Uterus (tissue), 4 donors: ENCODE measurements around the gene ARID2. TPM values are rescaled to one million over a fixed set of nuclear protein-coding genes. Genes with fewer than 3 reads are reported as not detected.

Experiments used
- DNase-seq, 2 donors: peaks; one replicate each; pipeline ENCODE4 v3.0.0-alpha.2; 2019 to 2020
- H3K27ac ChIP-seq, 2 donors: fragments of 200-600 bp; sonication (generic); 1 replicate in 1 of 2; 2 replicates in 1 of 2; pipeline ENCODE4 v1.5.1; 2016 to 2018
- H3K27me3 ChIP-seq, 2 donors: fragments of 200-600 bp; sonication (generic); one replicate each; pipeline ENCODE4 v1.5.1; 2018 to 2019; ENCODE audit warnings: control low read depth in 1 of 2
- H3K36me3 ChIP-seq, 2 donors: fragments of 200-600 bp; sonication (generic); one replicate each; pipeline ENCODE4 v1.5.1; 2019; ENCODE audit warnings: control low read depth in 1 of 2
- H3K4me1 ChIP-seq, 2 donors: fragments of 200-600 bp; sonication (generic); one replicate each; pipeline ENCODE4 v1.5.1; 2018 to 2019; ENCODE audit warnings: control low read depth in 1 of 2
- H3K4me3 ChIP-seq, 2 donors: fragments of 200-600 bp; sonication (generic); 1 replicate in 1 of 2; 2 replicates in 1 of 2; pipeline ENCODE4 v1.5.1; 2018 to 2019; ENCODE audit warnings: mild to moderate bottlenecking in 1 of 2
- H3K9me3 ChIP-seq, 2 donors: fragments of 200-600 bp; sonication (generic); one replicate each; pipeline ENCODE4 v1.5.1; 2019; ENCODE audit warnings: control low read depth in 1 of 2
- CTCF ChIP-seq, 4 experiments: fragments of 200-600 bp in 2 of 4; fragments of 450-650 bp in 2 of 4; sonication (generic) in 2 of 4; IDR thresholded peaks; one replicate each; pipeline ENCODE4 v1.5.1; 2016 to 2019; ENCODE audit warnings: antibody characterized with exemption in 4 of 4, mild to moderate bottlenecking in 2 of 4, moderate library complexity in 1 of 4
- POLR2A ChIP-seq, 2 donors: fragments of 450-650 bp; IDR thresholded peaks; one replicate each; pipeline ENCODE4 v1.6.1; 2016; ENCODE audit warnings: antibody characterized with exemption in 2 of 2, mild to moderate bottlenecking in 1 of 2, moderate library complexity in 1 of 2
- intact Hi-C: fragments of 100-400 bp; cut with DNase I; formaldehyde crosslinking; loops from one replicate; pipeline ENCODE4 v1.15.1; 2023; ENCODE audit warnings: low total_unique reads
- total RNA-seq, 4 donors: library from RNA; depleted of rRNA in 3 of 4; stranded (reverse); fragments of >200 nt in 3 of 4; gene quantifications; one replicate each; pipeline versions ENCODE4 v1.1.0 to v1.2.4, GENCODE V29; 2014 to 2023
- donor health status: DM: yes; HTN: yes; CAD: no.

Gene ARID2
- total RNA-seq, 4 donors from 2014 or later: 24.3 to 112 (median 56.8) TPM

GRCh38 chr12:45878630-45879255 lies 149.2 kb downstream of the ARID2 start:
- TF ChIP-seq POLR2A (IDR thresholded peaks at IDR 0.05) (no peak), CTCF (IDR thresholded peaks at IDR 0.05) (no peak)
- Histone ChIP-seq H3K27ac (peak overlapping the region; percentile 39 to 77), H3K9me3 (no peaks in the 10 kb centered on the region), H3K4me1 (no peaks in the 10 kb centered on the region), H3K36me3 (no peaks in the 10 kb centered on the region), H3K27me3 (no peaks in the 10 kb centered on the region), H3K4me3 (no peak overlapping the region)
- intact Hi-C loops: no loop called here
- DNase-seq: no peak

- H3K4me1 ChIP-seq: no peaks in the 10 kb centered on the region
- no peaks in the 10 kb centered on the region for H3K36me3 ChIP-seq
- H3K27ac ChIP-seq: peak overlapping the region; percentile 39 to 77
- intact Hi-C loops: no loop called here
- H3K4me3 ChIP-seq: no peak overlapping the region
- H3K27me3 ChIP-seq: no peaks in the 10 kb centered on the region
- no peaks in the 10 kb centered on the region for H3K9me3 ChIP-seq
- no peak for TF ChIP-seq CTCF (IDR thresholded peaks at IDR 0.05)
- TF ChIP-seq POLR2A (IDR thresholded peaks at IDR 0.05): no peak
- no peak for DNase-seq
Measured at GRCh38 chr12:45879363-45879895, 149.9 kb downstream of the ARID2 start.

- Histone ChIP-seq H3K4me1 (no peaks in the 10 kb centered on the region), H3K27me3 (no peaks in the 10 kb centered on the region), H3K36me3 (no peaks in the 10 kb centered on the region), H3K4me3 (no peak overlapping the region), H3K9me3 (no peaks in the 10 kb centered on the region), H3K27ac (no peak overlapping the region)
- intact Hi-C loops: no loop called here
- TF ChIP-seq POLR2A (IDR thresholded peaks at IDR 0.05): no peak
- TF ChIP-seq CTCF (IDR thresholded peaks at IDR 0.05): no peak
- no peak for DNase-seq
Measured at GRCh38 chr12:45880533-45880932, 151.0 kb downstream of the ARID2 start.

- no peak overlapping the region for H3K4me3 ChIP-seq
- intact Hi-C loops: no loop called here
- TF ChIP-seq POLR2A (IDR thresholded peaks at IDR 0.05) (no peak), CTCF (IDR thresholded peaks at IDR 0.05) (no peak)
- no peak for DNase-seq
- H3K36me3 ChIP-seq: no peaks in the 10 kb centered on the region
- no peaks in the 10 kb centered on the region for H3K27me3 ChIP-seq
- H3K9me3 ChIP-seq: no peaks in the 10 kb centered on the region
- no peak overlapping the region for H3K27ac ChIP-seq
- H3K4me1 ChIP-seq: no peaks in the 10 kb centered on the region
Measured at GRCh38 chr12:45883187-45883586, 153.7 kb downstream of the ARID2 start.

GRCh38 chr12:45886685-45887084 lies 157.2 kb downstream of the ARID2 start:
- intact Hi-C loops: no loop called here

More at GRCh38 chr12:45886685-45887084, 157.2 kb downstream of the ARID2 start:
- H3K4me3 ChIP-seq: no peak overlapping the region
- no peaks in the 10 kb centered on the region for H3K36me3 ChIP-seq
- no peaks in the 10 kb centered on the region for H3K27me3 ChIP-seq
- H3K4me1 ChIP-seq: no peaks in the 10 kb centered on the region
- no peaks in the 10 kb centered on the region for H3K9me3 ChIP-seq
- DNase-seq: no peak
- TF ChIP-seq CTCF (IDR thresholded peaks at IDR 0.05): no peak
- TF ChIP-seq POLR2A (IDR thresholded peaks at IDR 0.05): no peak
- no peak overlapping the region for H3K27ac ChIP-seq
